Neural cell (in vitro differentiated cells): Measurements from ENCODE around the gene MFN1.

ENCODE experiments used
- EP300 ChIP-seq: fragments of 450-650 bp; conservative IDR thresholded peaks from 2 replicates; pipeline ENCODE4 v1.6.1; 2014; ENCODE audit warnings: antibody characterized with exemption, mild to moderate bottlenecking, moderate library complexity; ENCODE audit not compliant: poor library complexity, severe bottlenecking
- POLR2AphosphoS5 ChIP-seq: IDR thresholded peaks from 2 replicates; pipeline ENCODE4 v1.6.1; 2012
- RAD21 ChIP-seq: fragments of 450-650 bp; conservative IDR thresholded peaks from 2 replicates; pipeline ENCODE4 v1.6.1; 2014; ENCODE audit warnings: antibody characterized with exemption, mild to moderate bottlenecking, moderate library complexity
- TF ChIP-seq, protein P1 (sequence below): fragments of 450-650 bp; IDR thresholded peaks from 2 replicates; pipeline ENCODE4 v1.5.1; 2014; ENCODE audit warnings: antibody characterized with exemption, mild to moderate bottlenecking, moderate library complexity; ENCODE audit not compliant: poor library complexity, severe bottlenecking
- TF ChIP-seq, protein P2 (sequence below): IDR thresholded peaks from 2 replicates; pipeline ENCODE4 v1.6.1; 2012; ENCODE audit warnings: borderline replicate concordance

- TF ChIP-seq POLR2AphosphoS5 (peak; percentile 85), EP300 (peak; percentile 68), RAD21 (peak; percentile 53)
- TF ChIP-seq, protein P1, sequence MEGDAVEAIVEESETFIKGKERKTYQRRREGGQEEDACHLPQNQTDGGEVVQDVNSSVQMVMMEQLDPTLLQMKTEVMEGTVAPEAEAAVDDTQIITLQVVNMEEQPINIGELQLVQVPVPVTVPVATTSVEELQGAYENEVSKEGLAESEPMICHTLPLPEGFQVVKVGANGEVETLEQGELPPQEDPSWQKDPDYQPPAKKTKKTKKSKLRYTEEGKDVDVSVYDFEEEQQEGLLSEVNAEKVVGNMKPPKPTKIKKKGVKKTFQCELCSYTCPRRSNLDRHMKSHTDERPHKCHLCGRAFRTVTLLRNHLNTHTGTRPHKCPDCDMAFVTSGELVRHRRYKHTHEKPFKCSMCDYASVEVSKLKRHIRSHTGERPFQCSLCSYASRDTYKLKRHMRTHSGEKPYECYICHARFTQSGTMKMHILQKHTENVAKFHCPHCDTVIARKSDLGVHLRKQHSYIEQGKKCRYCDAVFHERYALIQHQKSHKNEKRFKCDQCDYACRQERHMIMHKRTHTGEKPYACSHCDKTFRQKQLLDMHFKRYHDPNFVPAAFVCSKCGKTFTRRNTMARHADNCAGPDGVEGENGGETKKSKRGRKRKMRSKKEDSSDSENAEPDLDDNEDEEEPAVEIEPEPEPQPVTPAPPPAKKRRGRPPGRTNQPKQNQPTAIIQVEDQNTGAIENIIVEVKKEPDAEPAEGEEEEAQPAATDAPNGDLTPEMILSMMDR, result peak; percentile 96
- TF ChIP-seq, protein P2, sequence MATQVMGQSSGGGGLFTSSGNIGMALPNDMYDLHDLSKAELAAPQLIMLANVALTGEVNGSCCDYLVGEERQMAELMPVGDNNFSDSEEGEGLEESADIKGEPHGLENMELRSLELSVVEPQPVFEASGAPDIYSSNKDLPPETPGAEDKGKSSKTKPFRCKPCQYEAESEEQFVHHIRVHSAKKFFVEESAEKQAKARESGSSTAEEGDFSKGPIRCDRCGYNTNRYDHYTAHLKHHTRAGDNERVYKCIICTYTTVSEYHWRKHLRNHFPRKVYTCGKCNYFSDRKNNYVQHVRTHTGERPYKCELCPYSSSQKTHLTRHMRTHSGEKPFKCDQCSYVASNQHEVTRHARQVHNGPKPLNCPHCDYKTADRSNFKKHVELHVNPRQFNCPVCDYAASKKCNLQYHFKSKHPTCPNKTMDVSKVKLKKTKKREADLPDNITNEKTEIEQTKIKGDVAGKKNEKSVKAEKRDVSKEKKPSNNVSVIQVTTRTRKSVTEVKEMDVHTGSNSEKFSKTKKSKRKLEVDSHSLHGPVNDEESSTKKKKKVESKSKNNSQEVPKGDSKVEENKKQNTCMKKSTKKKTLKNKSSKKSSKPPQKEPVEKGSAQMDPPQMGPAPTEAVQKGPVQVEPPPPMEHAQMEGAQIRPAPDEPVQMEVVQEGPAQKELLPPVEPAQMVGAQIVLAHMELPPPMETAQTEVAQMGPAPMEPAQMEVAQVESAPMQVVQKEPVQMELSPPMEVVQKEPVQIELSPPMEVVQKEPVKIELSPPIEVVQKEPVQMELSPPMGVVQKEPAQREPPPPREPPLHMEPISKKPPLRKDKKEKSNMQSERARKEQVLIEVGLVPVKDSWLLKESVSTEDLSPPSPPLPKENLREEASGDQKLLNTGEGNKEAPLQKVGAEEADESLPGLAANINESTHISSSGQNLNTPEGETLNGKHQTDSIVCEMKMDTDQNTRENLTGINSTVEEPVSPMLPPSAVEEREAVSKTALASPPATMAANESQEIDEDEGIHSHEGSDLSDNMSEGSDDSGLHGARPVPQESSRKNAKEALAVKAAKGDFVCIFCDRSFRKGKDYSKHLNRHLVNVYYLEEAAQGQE, result no peak
Measured at GRCh38 chr3:179322286-179323196, 25.0 kb upstream of the MFN1 start, which contains the start of gene ZNF639.
